GM12878 (cell line): ENCODE data around the gene ADAMTS4. TPM values are rescaled to one million over a fixed set of nuclear protein-coding genes. Genes with fewer than 3 reads are reported as not detected.
A peak's percentile ranks its signal among the peaks of the same experiment; 100 is the strongest.

Experiments used
- ATF2 ChIP-seq: IDR thresholded peaks from 2 replicates; pipeline ENCODE4 v1.6.1; 2012; ENCODE audit warnings: low read length, inconsistent platforms
- BCL3 ChIP-seq: IDR thresholded peaks from 2 replicates; pipeline ENCODE4 v1.6.1; 2011; ENCODE audit warnings: borderline replicate concordance, low read depth, mild to moderate bottlenecking, moderate library complexity, low read length; ENCODE audit not compliant: insufficient read depth, poor library complexity, severe bottlenecking
- BCLAF1 ChIP-seq: fragments of 450-650 bp; IDR thresholded peaks from 2 replicates; pipeline ENCODE4 v1.6.1; 2017; ENCODE audit warnings: antibody characterized with exemption, mild to moderate bottlenecking, moderate library complexity
- E4F1 ChIP-seq: fragments of 450-650 bp; IDR thresholded peaks from 2 replicates; pipeline ENCODE4 v1.6.1; 2018; ENCODE audit warnings: borderline replicate concordance, mild to moderate bottlenecking; ENCODE audit not compliant: partially characterized antibody
- EED ChIP-seq: sonication (generic); IDR thresholded peaks from 2 replicates; pipeline ENCODE4 v1.6.1; 2016; ENCODE audit warnings: antibody characterized with exemption, low read depth
- NFYB ChIP-seq: IDR thresholded peaks from 2 replicates; pipeline ENCODE4 v1.6.1; 2011; ENCODE audit warnings: low read depth, mild to moderate bottlenecking, low read length, improper control_type of control experiment, moderate library complexity; ENCODE audit not compliant: insufficient read depth
- NR2C2 ChIP-seq: IDR thresholded peaks from 2 replicates; pipeline ENCODE4 v1.6.1; 2011; ENCODE audit warnings: borderline replicate concordance, low read depth; ENCODE audit not compliant: control insufficient read depth, insufficient read length
- RAD21 ChIP-seq: IDR thresholded peaks from 2 replicates; pipeline ENCODE4 v1.6.1; 2011; ENCODE audit warnings: mild to moderate bottlenecking, low read depth, low read length, moderate library complexity; ENCODE audit not compliant: insufficient read depth
- RBBP5 ChIP-seq: fragments of 200-600 bp; sonication (generic); conservative IDR thresholded peaks from 2 replicates; pipeline ENCODE4 v1.6.1; 2016
- RCOR1 ChIP-seq: conservative IDR thresholded peaks from 2 replicates; pipeline ENCODE4 v1.6.1; 2012; ENCODE audit warnings: low read depth, low read length, improper control_type of control experiment
- SIX5 ChIP-seq: IDR thresholded peaks from 2 replicates; pipeline ENCODE4 v1.6.1; 2011; ENCODE audit warnings: mild to moderate bottlenecking, low read depth, low read length, moderate library complexity; ENCODE audit not compliant: severe bottlenecking
- SMARCA5 ChIP-seq: fragments of 450-650 bp; IDR thresholded peaks from 2 replicates; pipeline ENCODE4 v1.6.1; 2017; ENCODE audit warnings: mild to moderate bottlenecking
- SP1 ChIP-seq: IDR thresholded peaks from one replicate; pipeline ENCODE4 v1.6.1; 2011; ENCODE audit warnings: low read depth, low read length
- SUPT20H ChIP-seq: IDR thresholded peaks from 2 replicates; pipeline ENCODE4 v1.6.1; 2011; ENCODE audit warnings: low read depth, mild to moderate bottlenecking, low read length, moderate library complexity, borderline replicate concordance; ENCODE audit not compliant: control insufficient read depth
- TCF12 ChIP-seq: IDR thresholded peaks from 2 replicates; pipeline ENCODE4 v1.6.1; 2011; ENCODE audit warnings: low read depth, mild to moderate bottlenecking, low read length
- polyA plus RNA-seq, 11 experiments: library from polyadenylated mRNA; depleted of rRNA in 4 of 11; unstranded in 6 of 11; stranded (reverse) in 5 of 11; fragments of >200 nt; fragmentation: Nextera tagmentation in 4 of 11; fragmentation: Illumina TruSeq in 1 of 11; extraction: Ambion mirVana in 4 of 11; extraction: Trizol in 1 of 11; gene quantifications; 1 replicate in 1 of 11; 2 replicates in 10 of 11; pipeline versions ENCODE4 v1.2.1 to v1.2.3, GENCODE V29; 2011 to 2016; ENCODE audit warnings: inconsistent platforms in 2 of 11, missing spikeins in 2 of 11, low read depth in 1 of 11
- total RNA-seq, 4 experiments: library from RNA; depleted of rRNA in 3 of 4; stranded (reverse); fragments of >200 nt in 3 of 4; fragmentation: Illumina TruSeq in 1 of 4; extraction: Trizol in 1 of 4; gene quantifications; 2 replicates each; pipeline versions ENCODE4 v1.2.1 to v1.2.3, GENCODE V29; 2013 to 2021
- TF ChIP-seq, protein P1 (sequence below): fragments of 450-650 bp; IDR thresholded peaks from 2 replicates; pipeline ENCODE4 v1.6.1; 2017; ENCODE audit warnings: mild to moderate bottlenecking, moderate library complexity

Gene ADAMTS4
- total and polyA plus RNA-seq, 10 of the 15 experiments (the other 5 are each of a cell fraction or from before 2014, with no cell fraction given) = 0.01 to 0.13 (median 0.05) TPM; not detected in 2

GRCh38 chr1:161177112-161177935 is 21.5 kb downstream of the ADAMTS4 start, which contains the start of gene B4GALT3 (continued):
- TF ChIP-seq, protein P1, sequence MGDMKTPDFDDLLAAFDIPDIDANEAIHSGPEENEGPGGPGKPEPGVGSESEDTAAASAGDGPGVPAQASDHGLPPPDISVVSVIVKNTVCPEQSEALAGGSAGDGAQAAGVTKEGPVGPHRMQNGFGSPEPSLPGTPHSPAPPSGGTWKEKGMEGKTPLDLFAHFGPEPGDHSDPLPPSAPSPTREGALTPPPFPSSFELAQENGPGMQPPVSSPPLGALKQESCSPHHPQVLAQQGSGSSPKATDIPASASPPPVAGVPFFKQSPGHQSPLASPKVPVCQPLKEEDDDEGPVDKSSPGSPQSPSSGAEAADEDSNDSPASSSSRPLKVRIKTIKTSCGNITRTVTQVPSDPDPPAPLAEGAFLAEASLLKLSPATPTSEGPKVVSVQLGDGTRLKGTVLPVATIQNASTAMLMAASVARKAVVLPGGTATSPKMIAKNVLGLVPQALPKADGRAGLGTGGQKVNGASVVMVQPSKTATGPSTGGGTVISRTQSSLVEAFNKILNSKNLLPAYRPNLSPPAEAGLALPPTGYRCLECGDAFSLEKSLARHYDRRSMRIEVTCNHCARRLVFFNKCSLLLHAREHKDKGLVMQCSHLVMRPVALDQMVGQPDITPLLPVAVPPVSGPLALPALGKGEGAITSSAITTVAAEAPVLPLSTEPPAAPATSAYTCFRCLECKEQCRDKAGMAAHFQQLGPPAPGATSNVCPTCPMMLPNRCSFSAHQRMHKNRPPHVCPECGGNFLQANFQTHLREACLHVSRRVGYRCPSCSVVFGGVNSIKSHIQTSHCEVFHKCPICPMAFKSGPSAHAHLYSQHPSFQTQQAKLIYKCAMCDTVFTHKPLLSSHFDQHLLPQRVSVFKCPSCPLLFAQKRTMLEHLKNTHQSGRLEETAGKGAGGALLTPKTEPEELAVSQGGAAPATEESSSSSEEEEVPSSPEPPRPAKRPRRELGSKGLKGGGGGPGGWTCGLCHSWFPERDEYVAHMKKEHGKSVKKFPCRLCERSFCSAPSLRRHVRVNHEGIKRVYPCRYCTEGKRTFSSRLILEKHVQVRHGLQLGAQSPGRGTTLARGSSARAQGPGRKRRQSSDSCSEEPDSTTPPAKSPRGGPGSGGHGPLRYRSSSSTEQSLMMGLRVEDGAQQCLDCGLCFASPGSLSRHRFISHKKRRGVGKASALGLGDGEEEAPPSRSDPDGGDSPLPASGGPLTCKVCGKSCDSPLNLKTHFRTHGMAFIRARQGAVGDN = peak; percentile 81
- TF ChIP-seq SMARCA5 (no peak), NFYB (no peak), RAD21 (peak; percentile 17; the same call in 1 of the 2 replicates), SP1 (peak; percentile 47), EED (no peak), BCLAF1 (no peak), SUPT20H (no peak), NR2C2 (no peak), TCF12 (peak; percentile 51; the same call in 1 of the 2 replicates), SIX5 (peak; percentile 51), RCOR1 (no peak), BCL3 (peak; percentile 31), RBBP5 (no peak), E4F1 (no peak), ATF2 (no peak)
